Measurements from ENCODE around the gene LAMTOR3.
"Not testable (repeated sequence)": the region's sequence is repeated elsewhere in the genome, so short reads cannot be mapped to it uniquely, and the experiment has no call there.

DNA sequence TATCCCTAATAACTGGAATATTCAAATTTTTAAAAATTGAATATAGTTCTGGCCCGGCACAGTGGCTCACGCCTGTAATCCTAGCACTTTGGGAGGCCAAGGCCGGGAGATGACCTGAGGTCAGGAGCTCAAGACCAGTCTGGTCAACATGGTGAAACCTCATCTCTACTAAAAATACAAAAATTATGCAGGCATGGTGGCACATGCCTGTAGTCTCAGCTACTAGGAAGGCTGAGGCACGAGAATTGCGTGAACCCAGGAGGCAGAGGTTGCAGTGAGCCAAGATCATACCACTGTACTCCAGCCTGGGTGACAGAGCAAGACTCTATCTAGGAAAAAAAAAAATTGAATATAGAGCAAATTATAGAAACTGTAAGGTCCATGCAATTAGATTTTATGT, 64.2 kb downstream of the LAMTOR3 start:
- TF ChIP-seq, protein P1, sequence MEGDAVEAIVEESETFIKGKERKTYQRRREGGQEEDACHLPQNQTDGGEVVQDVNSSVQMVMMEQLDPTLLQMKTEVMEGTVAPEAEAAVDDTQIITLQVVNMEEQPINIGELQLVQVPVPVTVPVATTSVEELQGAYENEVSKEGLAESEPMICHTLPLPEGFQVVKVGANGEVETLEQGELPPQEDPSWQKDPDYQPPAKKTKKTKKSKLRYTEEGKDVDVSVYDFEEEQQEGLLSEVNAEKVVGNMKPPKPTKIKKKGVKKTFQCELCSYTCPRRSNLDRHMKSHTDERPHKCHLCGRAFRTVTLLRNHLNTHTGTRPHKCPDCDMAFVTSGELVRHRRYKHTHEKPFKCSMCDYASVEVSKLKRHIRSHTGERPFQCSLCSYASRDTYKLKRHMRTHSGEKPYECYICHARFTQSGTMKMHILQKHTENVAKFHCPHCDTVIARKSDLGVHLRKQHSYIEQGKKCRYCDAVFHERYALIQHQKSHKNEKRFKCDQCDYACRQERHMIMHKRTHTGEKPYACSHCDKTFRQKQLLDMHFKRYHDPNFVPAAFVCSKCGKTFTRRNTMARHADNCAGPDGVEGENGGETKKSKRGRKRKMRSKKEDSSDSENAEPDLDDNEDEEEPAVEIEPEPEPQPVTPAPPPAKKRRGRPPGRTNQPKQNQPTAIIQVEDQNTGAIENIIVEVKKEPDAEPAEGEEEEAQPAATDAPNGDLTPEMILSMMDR (IDR thresholded peaks at IDR 0.05): not testable (repeated sequence)
- TF ChIP-seq POLR2A (IDR thresholded peaks at IDR 0.05): not testable (repeated sequence)

Measured in uterus (tissue), 2 donors.